Measurements from ENCODE around the gene RBM44.
"Not testable (repeated sequence)": the region's sequence is repeated elsewhere in the genome, so short reads cannot be mapped to it uniquely, and the experiment has no call there.

Gene RBM44

GRCh38 chr2:237798236-237799059 lies at the start of gene RBM44:
Gene RBM44, plus strand, starts transcription at chr2:237798779. Its CDS starts 14,831 bp downstream, at chr2:237813610.
- no peak for DNase-seq

GRCh38 chr2:237749002-237749401 lies 49.6 kb upstream of the RBM44 start:
- DNase-seq, result no peak

DNA sequence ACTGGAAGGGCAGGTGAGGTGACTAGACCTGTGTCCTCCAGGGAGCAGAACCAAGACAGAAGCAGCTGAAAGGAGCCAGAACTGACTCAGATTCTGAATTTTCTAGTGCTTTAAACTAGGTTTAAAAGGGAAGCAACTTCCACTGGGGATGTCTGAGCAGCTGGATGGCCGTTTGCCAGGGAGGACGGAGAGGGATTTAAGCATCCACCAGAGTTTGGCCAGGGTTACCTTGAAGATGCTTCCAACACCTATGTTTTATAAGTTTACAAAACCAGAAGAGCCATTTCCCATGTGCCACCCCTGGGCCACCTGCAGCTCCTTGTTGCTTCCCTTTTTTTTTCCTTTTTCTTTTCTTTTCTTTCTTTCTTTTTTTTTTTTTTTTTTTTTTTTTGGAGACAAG lies 48.6 kb upstream of the RBM44 start:
- DNase-seq, result no peak

DNA sequence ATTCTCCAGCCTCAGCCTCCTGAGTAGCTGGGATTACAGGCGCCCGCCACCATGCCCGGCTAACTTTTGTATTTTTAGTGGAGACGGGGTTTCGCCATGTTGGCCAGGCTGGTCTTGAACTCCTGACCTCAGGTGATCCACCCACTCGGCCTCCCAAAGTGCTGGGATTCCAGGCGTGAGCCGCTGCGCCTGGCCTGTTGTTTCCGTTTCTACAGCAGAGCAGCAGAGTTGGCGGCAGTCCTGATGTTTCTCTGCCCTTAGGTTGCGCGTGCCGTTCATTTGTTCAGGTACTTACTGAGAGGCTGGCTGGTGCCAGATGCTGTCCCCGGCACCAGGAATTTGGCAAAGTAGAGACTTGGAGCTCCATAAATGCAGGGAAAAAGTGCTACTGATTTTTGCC lies 48.1 kb upstream of the RBM44 start:
- DNase-seq, result not testable (repeated sequence)

DNA sequence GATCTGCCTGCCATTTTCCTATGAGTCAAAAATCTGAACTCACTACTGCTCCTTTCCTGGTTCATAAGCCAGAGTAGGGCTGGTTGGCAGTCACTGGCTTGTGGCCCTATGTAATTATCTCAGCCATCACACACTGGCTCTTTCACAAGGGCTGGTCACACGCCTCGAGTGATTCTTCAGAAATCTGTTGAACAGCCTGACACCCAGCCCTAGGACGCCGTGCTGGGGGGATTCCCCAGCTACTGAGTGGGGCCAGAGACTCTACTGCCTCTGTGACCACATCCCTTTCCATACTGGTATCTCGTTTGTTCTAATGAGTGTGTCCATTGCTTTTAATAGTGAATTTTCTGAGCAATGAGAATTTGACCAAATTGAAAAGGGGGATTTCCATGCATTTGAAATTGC lies 45.8 kb upstream of the RBM44 start:
- no peak for DNase-seq

DNA sequence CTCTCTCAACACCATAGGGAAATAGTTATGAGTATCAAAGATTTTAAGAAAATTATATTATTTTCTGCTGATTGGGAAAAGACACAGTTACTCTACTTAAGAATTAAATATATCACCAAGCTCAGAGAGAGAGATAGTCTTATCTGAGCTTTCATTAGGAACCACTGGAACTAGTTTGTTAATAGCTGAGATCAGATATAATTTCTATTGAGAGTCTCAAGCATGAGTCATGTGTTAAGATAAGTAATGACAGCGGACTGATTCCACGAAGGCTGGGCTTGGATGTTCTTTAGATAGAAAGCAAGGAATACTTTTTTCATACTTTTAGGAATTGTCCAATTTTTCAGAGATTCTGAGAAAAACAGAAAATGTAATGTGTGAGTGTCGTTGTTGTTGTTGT lies 44.4 kb upstream of the RBM44 start:
- DNase-seq, result peak; percentile 9

DNA sequence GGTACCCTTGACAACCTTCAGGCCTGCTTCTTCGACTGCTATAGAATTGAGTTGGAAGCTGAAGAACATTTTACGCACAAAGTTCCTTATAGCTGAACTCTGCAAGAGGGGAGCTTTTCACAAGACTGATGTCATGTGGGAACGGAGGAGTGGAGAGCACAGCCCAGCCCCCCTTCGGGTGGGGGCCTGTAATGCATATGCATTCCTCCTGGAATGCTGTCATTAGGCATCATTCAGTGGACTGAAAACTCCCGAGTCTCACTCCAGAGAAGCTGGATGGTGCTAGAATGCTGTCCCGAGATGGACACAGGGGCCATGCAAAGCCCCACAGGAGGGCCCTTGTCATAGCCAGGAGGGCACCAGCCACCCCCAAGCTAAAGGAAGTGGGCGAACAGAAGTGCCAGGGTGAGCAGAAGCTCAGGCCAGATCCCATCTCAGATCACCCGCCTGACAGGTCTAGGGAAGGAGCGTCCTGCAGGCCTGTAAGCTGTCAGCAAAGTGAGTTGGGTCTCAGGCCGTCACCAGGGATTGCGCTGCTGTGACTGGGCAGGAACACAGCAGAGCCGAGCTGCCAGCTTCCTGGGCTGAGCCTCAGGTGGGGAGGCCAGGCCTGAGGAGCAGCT lies 43.8 kb upstream of the RBM44 start:
- DNase-seq, result no peak

DNA sequence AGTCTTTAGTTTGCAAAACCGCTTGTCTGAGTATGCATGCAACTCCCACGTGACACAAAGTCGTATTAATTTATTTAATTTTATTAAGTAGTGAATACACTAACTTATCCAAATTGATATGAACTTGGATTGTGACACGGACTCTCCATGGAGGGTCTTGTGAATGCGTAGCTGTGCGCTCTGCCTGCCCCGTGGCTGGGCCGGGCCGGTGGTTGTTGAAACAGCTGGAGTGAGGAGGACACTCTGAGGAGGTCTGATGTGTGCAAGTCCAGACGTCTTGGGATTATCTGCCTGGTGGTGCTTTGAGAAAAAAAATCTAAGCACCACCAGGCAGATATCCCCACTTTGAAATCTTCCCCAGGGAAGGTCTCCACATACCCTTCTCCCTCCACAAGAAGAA lies 41.0 kb upstream of the RBM44 start:
- no peak for DNase-seq

DNA sequence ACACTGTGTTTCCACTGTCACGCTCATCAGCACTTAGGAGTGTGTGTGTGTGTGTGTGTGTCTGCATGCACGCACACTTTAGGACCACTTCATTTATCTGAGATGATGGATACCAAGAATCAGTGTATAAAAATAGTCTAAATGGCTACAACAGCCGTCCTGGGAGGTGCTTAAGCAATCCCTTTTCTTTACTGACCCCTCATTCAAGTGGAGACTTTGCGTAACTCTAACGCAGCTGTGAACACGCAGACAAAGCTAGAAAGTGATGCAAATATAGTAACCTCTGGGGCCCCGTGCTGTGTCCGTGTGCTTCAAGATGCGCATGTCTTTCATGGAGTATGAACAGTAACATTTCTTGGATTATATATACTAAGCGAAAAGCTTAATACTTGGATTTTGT lies 40.4 kb upstream of the RBM44 start:
- no peak for DNase-seq

- no peak for DNase-seq
These were observed 39.4 kb upstream of the RBM44 start for GRCh38 chr2:237759176-237759575.

GRCh38 chr2:237760506-237761502 lies 37.8 kb upstream of the RBM44 start:
- DNase-seq, result no peak

DNA sequence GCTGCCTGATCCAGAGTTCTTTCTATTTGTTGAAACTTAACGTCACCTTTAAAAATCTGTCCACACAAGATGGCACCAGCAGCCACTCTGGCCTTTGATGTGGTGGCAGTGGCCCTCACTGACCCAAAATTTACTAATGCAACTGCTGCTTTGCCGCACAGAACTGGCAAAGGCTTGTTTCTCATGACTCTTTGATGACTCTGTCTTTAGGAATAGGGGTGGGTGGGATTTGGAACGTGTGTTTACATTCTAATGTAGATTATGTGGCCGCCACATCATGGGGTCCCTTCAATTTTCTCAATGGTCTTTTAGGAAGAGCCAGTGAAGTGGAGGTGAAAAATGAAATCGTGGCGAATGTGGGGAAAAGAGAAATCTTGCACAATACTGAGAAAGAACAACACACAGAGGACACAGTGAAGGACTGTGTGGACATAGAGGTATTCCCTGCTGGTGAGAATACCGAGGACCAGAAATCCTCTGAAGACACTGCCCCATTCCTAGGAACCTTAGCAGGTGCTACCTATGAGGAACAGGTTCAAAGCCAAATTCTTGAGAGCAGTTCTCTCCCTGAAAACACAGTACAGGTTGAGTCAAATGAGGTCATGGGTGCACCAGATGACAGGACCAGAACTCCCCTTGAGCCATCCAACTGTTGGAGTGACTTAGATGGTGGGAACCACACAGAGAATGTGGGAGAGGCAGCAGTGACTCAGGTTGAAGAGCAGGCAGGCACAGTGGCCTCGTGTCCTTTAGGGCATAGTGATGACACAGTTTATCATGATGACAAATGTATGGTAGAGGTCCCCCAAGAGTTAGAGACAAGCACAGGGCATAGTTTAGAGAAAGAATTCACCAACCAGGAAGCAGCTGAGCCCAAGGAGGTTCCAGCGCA lies 36.0 kb upstream of the RBM44 start:
- DNase-seq, result not testable (repeated sequence)

GRCh38 chr2:237763812-237764211 lies 34.8 kb upstream of the RBM44 start:
- no peak for DNase-seq

DNA sequence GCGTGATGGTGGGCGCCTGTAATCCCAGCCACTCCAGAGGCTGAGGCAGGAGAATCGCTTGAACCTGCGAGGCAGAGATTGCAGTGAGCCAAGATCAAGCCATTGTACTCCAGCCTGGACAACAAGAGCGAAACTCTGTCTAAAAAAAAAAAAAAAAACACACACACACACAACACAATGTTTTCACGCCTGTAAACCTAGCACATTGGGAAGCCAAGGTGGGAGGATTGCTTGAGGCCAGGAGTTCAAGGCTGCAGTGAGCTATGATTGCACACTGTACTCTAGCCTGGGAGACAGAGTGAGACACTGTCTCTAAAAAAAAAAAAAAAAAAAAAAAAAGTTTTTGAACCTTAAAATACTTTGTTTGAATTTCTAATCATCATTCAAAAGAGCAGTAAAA lies 33.5 kb upstream of the RBM44 start:
- DNase-seq, result not testable (repeated sequence)

GRCh38 chr2:237765875-237766274 lies 32.7 kb upstream of the RBM44 start:
- DNase-seq, result no peak

DNA sequence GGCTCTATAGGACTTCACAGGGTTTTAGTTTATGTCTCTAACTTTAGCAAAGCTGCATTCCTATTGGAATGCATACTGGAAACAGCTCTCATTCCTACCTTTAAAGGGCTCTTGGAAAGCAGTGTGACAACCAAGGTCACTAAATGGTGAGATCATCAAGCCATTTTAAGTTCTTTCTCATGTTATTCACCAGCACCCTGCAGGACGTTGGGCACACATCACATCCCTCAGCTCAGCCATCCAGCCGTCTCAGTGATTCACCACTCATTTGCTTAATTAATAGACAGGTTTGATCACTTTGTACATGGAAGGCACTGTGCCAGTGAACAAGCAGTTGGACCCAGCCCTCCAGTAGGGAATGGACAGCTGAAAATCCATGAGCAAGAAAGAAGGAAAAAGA lies 32.2 kb upstream of the RBM44 start:
- DNase-seq, result peak; percentile 36

- DNase-seq, result no peak
These were observed 26.1 kb upstream of the RBM44 start for GRCh38 chr2:237772513-237772912.

DNA sequence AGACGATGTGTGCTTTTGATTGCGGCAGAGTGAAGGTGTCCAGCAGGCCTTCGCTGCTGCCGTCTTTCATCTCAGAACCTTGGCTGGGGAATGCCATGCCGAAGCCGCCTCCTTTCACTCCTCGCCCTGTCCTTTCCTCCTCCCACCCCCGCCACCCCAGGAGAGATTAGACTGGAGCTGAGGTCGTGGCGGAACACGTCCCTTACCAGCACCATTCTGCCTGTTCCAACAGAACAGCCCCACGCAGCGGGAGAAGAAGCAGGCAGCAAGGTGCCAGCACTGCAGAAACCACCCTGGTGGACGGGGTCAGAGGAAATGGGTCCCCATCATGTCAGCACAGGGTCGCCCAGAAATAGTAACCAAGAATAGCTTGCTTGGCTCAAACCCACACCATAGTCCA lies 24.8 kb upstream of the RBM44 start:
- DNase-seq, result no peak

DNA sequence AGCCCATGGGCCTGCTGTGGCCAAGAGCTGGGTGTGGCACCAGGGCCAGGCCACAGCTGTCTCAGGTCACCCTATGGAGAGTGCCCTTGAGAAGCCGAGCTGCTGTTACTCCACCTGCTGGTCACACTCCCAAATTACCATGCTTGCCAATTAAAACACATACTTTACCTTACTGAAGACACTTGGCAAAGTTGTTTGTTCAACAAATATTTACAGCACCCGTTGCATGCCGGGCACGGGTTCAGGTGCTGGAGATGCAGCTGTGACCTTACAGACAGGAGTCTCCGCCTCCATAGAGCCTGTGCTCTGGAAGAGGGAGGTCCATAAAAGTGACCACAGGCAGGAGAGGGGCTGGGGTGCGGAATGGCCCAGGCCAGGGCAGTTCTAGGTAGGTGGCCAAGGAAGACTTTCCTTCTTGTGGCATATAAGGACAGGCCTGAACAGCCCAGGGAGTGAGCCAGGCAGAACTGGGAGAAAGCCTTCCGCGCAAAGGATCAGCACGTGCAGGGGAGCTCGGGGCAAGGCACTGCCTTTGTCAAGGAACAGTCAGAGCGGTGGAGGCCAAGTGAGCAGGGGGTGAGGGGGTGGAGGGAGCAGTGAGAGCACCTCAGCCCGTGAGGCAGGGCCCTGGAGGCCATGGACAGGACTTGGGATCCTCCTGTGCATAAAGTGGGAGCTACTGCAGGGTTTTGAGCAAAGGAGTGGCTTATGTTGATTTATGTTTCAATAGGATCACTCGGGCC lies 23.6 kb upstream of the RBM44 start:
- DNase-seq, result peak; percentile 50

DNA sequence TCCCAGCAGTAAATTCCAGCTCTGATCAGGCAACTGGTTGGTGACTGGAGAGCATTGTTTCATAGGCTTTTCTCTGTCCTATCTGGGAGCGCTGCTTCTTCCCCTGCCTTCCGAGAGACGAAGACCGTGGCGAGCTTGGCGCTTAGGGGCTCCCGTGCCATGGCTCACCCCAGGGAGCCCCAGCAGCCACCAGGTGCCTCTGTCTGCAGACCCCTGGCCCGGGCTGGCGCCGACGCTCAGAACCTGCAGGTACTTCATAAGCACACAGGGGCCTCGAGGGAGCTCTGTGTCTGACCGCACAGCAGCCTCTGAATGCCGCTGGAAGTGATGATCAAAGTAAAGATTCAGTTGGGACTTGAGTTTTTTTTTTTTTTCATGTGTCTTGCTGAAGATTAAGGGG lies 19.1 kb upstream of the RBM44 start:
- no peak for DNase-seq

- DNase-seq, result no peak
These were observed 16.4 kb upstream of the RBM44 start for GRCh38 chr2:237782181-237782580.

DNA sequence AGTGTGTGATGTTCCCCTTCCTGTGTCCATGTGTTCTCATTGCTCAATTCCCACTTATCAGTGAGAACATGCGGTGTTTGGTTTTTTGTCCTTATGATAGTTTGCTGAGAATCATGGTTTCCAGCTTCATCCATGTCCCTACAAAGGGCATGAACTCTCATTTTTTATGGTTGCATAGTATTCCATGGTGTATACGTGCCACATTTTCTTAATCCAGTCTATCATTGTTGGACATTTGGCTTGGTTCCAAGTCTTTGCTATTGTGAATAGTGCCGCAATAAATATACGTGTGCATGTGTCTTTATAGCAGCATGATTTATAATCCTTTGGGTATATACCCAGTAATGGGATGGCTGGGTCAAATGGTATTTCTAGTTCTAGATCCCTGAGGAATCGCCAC lies 14.9 kb upstream of the RBM44 start:
- DNase-seq, result not testable (repeated sequence)
